Ureter (tissue), 1 donor: Measurements from ENCODE around the gene MAN2B2. TPM values are rescaled to one million over a fixed set of nuclear protein-coding genes. Genes with fewer than 3 reads are reported as not detected.
A peak's percentile ranks its signal among the peaks of the same experiment; 100 is the strongest.

Experiments used
- DNase-seq: peaks from one replicate; pipeline ENCODE4 v3.0.0-alpha.2; 2020; ENCODE audit warnings: low spot score
- total RNA-seq: library from RNA; stranded (reverse); gene quantifications from one replicate; pipeline ENCODE4 v1.2.4, GENCODE V29; 2023
- donor health status: DM: yes; HTN: yes; CAD: no.

Gene MAN2B2
- 37.3 TPM for total RNA-seq

DNA sequence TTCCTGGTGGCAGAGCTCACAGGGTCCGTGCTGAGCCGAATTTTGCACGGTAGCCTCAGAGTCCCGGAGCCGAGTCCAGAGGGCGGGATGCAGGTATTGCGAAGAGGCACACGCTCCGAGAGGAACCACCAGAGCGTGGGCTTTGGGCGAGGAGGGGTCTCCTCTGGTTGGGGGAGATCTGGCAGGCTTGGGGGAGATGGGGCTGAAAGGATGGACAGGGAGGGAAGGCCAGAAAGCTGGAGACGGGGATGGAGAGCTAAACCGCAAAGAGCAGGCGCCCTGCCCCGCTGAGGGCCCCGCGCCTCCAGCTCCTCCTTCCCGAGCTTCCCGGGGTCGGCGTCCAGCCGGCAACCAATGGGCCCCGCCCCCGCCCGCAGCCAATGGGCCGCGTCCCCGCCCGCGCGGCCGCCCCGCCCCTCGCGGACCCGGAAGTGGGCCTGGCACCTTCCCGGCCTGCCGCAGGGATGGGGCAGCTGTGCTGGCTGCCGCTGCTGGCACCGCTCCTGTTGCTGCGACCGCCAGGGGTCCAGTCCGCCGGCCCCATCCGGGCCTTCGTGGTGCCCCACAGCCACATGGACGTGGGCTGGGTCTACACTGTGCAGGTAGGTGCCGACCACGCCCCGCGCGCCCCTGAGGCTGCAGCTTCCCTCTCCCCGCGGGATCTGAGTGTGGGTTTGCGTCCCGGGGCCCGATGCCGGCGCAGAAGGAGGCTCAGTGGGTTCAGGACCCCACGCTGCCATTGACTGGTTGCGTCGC, at the start of gene MAN2B2:
MAN2B2 (plus strand) TSS at position 443 of the 756 bp plus-strand sequence; CDS start at position 465, 22 bp downstream.
- peak; percentile 90 for DNase-seq

DNA sequence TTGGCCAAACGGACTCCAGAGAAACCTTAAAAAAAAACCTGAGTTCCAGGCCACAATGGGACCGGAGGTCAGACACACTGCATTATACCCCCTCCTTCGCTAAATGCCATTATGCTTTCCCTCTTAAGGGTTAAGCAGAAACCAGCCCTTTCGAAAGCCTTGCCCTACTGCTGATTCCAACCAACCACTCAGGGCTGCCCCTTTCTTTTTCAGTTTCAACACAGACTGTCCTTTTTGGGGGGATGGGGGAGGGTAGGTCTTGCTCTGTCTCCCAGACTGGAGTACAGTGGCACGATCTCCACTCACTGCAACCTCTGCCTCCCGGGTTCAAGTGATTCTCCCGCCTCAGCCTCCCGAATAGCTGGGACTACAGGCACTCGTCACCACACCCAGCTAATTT, 49.5 kb upstream of the MAN2B2 start:
- no peak for DNase-seq

DNA sequence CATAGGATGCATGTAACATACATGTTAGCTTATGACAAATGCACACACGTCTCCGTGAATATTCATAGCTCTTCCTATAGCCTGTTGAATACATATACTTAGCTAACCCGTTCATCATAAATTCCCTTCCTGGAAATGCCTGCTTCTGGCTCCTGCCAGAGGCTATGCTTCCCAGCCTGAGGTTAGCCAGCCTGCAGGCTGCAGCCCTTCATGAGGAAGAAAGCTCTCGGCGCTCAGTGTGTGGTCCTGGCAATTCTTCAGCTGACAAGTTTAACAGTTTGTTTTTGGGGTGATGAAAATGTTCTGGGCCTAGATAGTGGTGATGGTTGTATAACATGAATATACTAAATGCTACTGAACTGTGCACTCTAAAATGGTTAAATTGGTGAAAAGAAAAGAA, 48.8 kb upstream of the MAN2B2 start:
- DNase-seq: no peak

DNA sequence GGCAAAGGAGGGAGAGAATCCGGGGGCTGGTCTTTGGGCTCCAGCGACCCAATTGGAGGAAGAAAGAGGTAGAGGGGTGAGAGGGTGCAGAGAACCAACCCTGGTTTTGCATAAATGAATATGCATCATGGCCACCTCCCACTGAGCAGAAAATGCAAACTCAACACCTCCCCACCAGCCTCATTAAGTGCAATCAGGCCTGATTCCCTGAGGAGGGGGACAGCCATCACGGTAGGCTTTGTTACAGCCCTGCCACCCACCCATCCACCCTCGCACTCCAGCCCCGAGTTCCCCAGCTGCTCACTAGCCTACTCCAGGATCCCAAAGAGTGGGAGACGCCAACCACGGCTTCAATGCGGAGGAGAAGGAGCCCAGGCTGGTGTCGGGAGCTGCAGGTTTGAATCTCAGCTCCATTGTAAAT, 48.3 kb upstream of the MAN2B2 start:
- no peak for DNase-seq

DNA sequence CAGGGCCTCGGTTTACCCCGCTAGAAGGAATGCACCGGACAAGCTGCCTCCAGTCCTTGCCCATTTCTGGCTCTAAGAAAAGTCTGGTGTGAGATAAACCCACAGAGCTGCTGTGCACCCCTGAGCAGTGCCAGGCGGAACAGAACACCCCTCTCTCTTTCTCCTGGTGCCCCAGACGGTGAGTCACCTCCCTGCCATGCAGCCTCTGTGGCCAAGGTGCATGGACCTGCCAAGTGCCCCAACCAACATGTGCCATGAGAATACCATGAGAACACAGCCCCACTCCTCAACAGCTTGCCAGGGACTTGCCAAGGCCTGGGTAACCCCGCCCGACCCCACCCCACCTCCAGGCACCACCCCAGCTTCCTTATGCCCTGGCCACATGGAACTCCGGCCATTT, 47.7 kb upstream of the MAN2B2 start:
- no peak for DNase-seq

DNA sequence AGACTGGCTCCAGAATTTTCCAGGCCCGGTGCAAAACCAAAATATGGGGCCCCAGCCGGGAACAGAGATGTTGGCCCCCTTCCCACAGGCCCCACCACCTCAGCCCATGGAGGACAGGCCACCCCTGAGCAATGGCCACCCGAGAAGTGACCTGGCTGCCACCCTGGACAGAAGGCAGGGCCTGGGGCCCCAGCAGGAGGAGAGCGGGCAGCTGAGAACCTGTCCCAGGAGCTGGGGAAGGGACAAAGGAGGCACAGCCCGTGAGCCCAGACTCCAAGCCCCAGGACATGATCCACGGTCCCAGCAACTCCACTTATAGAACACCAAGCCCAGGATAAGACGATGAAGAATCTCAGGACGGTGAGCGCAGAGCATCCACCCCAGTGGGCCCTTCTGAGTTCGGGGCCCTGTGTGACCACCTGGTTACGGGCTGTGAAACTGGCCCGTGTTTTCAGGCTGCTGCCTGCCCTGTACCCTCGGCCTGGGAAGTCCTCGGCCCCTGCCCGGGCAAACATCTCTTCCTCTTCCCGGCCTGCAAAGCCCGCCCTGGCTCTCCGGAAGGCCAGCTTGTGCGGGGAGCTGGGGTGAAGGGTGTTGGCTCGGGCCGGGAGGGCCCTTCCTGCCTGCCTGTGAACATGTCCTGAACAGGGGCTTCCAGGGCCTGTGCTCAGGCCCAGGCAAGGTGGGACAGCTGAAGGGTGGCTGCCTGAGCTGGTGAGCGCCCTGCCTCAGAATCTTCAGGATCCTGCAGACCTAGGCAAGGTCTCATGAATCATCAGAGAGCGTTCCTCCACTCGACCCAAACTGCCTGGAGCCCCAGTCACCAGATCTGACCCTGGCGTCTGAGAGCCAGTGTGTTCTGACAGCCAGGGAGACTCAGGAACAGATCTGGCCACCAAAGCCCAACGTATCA, 47.0 kb upstream of the MAN2B2 start:
- DNase-seq: no peak

DNA sequence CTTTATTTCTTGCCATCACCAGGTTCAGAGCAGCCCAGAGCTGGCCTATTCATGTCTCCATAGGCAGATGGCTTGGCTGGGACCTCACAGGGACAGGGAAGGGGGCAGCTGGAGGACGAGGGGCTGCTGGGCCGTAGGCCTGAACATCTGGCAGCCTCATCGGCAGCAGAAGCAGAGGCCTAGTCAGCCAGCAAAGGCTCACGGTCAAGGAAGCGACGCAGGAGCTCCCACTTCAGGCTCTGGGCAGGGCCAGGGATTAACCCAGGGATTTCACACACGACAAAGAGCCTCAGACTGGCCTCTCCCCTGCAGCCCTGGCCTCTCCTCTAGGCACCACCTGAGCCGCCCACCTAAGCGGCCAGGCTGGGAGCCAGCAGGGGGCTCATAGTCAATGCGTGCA, 46.0 kb upstream of the MAN2B2 start:
- DNase-seq: no peak

DNA sequence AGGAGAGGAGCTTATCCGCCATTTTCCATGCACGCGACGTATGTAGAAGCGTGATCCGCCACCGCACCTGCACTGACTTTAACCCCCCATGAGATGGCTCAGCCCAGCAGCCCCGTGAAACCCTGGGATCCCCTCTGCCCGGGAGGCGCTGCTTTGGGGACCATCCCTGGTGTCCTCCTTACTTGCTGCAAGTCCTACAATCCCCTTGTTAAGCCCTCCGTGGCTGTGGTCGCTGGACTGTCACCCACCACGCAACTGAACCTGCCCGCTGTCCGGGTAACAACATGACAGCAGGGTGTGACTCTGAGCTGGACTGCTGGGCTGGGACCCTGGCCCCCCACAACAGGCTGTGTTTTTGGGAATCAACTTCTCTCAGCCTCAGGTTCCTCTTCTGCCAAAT, 44.7 kb upstream of the MAN2B2 start:
- DNase-seq: no peak

DNA sequence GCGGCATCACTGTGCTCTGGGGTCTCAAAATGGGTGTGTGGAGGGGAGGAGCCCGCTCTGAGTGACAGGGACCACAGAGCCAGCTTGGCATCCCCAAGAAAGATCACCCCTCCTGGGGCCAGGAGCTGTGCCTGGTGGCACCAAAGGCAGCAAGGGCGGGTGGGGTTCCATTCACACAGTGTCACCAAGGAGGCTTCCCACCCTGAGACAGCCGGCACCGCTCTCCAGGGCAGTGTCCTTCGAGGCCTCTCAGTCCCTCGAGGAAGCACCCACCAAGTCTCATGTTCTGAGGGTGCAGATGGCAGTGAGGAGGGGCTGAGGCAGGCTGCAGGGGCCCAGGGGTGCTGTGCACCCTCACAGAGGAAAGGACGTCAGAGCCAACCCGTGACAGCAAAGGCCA, 44.0 kb upstream of the MAN2B2 start:
- no peak for DNase-seq

DNA sequence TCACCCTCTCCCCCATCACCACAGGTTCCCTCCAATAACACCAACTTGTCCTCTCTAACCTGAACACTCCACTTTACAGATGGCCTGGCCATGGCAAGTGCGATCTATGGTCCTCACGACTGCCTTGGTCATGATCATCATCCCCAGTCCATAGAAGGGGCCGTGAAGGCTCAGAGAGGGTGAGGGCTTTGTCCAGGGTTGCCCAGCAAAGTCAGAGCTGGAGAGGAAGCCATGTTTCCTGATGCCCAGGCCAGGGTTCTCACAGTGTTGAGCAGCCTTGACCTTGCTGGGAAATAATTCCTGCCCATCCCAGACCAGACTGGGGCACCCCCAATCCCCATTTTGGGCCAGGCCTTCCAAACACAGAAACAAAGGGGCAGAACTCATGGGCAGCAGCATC, 42.9 kb upstream of the MAN2B2 start:
- DNase-seq: no peak

DNA sequence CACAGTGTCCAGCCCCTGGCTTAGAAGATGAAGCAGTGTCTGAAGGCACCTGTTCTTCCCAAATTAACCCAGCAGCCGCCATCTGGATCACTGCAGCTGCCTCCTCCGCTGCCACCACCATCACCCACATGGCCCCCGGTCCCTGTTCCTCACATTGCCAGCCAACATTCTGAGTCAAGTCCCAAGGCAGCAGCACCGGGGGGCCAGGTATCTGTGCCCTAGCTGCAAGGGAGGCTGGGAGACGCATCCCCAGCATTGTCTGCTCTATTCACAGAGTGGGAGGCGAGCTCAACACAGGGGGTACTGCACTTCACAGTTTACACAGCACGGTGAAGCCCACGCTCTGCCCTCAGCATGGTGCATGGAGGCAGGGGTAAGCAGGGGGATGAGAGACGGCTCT, 42.3 kb upstream of the MAN2B2 start:
- DNase-seq: no peak

DNA sequence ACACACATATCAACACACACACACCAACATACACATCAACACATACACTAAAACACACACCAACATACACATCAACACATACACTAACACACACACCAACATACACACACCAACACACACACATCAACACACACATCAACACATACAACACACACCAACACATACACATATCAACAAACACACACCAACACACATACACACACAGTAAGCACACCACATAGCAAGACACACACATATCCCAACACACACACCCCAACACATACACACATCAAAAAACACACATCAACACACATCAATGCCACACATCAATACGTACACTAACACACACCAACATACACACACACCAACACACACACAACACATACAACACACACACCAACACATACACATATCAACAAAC, 40.9 kb upstream of the MAN2B2 start:
- no peak for DNase-seq

DNA sequence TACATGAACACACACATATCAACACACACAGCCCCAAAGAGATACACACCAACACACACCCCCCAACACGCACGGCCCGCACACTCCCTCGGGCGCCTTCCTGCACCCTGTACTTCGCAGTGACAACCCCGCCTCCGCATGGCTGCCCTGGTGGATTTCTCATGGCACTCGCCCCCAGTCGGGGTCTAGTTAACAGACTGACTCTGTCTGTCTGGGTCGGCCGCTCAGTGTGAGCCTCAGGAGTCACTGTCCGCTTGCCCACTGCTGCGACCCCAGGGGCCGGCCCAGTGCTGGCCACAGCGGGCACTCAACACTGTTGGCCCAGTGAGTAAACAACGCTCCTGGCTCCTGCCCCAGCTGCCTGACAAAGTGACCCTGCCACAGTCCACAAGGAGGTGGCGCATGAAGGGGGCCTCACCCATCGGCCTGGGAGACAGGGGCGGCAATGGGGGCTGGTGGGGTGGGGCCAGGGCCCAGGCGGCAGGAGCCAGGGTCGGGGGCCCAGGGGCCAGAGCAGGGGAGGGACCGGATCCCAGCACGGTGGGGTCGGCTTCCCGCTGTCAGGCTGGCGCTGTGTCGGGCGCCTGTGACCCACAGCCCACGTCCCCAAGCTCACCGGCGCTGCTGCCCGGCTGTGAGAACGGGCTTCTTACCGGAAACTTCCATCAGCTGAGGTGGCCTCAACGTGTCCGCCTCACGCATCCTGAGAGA, 40.2 kb upstream of the MAN2B2 start:
- no peak for DNase-seq

DNA sequence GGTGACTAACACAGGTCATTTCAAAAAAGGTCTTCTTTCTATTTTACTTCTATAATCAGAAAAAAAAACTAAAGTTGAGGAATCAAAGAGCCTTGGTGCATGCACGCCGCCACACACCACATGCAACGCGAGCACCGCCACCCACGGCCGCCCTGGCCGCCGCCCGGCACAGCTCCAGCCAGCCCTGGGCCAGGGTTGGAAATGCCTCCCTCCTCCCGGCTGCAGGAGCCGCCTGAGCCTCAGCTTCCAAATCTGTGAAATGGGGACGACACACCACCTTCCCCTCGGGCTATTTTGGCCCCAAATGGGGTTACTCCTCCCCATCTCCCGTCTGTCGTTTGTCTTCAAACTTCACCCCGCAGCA, 39.7 kb upstream of the MAN2B2 start:
- DNase-seq: no peak

DNA sequence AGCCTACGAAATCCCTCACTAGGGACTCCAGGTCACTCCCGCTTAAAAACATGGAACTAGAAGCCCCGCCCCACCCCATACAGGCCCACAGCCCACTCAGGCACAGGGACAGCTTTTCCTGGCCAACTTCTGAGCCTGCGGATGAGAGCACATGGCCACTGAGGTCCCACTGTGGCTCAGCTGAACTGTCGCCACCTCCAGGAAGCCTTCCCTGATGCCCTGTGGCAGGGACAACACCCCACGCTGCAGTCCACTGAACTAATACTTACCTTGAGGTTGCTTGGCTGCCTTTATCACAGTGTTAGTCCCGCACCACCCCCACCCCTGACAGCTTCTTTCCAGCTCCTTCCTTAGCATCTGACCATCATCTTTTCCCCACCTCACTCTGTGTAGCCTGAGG, 39.3 kb upstream of the MAN2B2 start:
- DNase-seq: no peak

DNA sequence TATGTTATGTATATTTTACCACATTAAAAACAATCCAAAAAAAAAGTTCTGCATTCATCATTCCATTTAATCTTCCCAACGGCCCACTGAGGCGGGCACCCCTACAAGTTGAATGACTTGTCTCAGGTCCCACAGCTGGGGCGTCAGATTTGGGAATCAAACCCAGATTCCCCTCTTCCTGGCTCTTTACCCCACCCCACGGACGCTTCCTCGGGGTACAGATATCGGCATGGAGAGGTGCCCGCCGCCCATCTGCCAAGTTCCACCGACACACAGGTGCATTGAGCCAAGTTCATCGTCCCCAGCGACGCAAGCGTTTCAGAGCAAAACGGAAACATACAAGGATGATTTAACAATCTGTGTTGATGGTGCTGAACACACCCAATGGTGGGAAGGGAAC, 36.9 kb upstream of the MAN2B2 start:
- no peak for DNase-seq

DNA sequence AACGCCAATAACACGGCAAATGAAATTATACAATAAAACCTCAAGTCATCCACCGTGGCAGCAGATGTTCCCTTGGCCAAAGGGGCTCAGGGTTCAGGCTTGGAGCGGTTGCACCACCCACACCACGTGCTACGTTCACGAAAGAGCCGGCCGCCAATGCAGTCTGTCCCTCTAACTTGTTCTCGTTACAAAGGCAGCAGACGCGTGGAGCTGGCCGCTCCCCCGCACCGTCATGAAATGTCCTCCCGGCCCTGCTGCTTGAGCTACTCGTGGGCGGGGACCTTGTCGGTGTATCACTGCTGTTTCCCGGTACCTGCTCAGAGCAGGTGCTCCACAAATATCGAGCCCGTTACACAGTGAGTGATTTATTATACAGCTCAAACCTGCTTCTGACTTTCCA, 36.4 kb upstream of the MAN2B2 start:
- DNase-seq: no peak

DNA sequence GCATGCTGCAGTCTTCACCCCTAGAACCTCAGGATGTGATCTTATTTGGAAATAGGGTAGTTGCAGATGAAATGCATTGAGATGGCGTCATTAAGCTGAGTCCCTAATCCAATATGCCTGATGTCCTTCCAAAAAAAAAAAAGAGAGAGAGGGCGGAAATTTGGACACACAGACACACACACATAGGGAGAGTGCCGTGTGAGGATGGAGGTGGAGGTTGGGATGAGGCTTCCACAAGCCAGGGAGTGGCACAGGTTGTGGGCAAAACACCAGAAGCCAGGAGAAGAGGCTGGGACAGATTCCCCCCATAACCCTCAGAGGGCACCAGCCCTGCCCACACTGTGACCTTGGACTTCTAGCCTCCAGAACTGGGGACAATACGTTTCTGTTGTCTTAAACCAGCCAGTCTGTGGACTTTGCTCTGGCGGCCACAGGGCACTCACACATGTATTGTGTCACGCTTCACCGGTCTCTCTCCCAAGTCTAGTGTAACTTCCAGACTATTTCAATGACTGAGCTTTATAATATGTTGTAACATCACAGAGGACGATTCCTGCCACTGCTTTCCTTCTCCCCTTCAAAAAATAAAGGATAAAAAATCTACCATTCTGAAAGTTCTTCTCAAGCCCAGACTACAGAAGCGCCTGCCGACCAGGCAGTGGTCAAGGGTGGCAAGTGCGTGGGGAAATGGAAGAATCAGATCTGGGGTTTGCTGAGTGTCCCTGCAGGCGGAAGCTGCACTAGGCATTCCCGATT, 35.8 kb upstream of the MAN2B2 start:
- DNase-seq: no peak

DNA sequence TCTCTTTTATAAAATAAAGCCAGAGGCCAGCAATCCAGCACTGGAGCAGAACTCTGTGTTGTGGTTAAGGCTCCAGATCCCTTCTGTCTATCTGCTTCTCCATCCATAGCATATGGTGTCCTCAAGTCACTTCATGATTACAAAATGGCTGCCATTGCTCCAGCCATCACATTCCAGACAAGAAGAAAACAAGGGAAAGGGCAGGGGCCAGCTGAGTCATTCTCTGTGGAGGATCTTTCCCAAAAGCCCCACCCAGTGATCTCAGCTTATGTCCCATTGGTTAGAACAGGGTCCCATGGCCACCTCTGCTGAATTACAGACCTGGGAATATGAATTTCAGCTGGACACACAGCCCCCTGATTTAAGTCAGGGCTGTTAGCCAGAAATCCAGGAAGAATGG, 34.1 kb upstream of the MAN2B2 start:
- DNase-seq: no peak

DNA sequence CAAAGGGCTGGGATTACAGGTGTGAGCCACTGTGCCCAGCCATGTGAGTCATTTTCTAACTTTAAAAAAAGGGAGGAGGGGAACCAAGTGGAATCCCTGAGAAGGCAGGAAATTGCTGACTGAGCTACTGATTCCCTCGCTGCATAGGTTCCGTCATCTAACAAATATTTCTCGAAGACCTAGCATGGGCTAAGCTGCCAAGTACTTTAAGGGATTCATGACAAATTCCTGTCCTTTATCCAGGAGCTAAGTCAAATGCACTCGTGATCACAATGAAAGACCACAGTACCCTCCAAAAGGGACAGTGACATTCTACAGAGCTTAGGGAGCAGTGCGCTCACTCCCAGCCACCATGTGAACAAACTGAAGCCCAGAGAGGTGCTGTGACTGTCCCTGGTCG, 33.2 kb upstream of the MAN2B2 start:
- no peak for DNase-seq

DNA sequence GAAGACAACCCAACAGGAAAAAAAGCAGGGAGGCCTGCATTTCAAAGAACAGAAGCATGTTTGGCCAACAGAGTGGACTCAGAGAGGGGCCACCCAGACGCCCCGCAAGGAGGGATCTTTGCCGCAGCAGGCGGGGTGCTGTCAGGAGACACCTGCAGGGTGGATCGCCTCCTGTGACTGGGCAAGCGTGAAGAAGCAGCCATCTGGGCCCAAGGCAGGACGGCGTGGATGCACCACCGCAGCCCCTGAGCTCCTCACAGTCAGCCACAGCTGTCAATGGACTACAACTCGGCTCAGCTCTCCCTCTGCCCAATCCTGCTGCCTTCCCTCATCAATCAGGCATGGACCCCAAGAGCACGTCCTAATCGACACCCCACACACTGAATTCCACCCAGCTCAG, 32.0 kb upstream of the MAN2B2 start:
- DNase-seq: no peak

DNA sequence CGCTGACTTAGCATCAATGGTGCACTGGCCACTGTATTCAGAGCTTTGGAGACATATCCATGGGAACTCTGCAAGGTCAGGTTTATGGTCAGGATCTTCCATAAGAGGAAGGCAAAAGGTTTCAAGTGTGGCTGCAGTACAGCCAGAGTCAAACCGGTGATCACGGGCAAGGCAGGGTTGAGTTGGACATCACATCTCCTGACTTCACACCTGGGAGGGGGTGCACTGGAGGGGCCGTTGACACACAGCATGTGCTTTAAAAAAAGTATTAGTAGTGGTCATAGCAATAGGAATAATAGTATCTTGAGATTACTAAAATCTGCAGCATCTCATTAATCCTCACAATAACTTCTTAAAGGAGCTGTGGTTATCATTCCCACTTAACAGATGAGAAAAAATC, 28.9 kb upstream of the MAN2B2 start:
- no peak for DNase-seq
